Ascending aorta (tissue), 2 donors: Measurements from ENCODE around the gene TUFT1. TPM values are rescaled to one million over a fixed set of nuclear protein-coding genes. Genes with fewer than 3 reads are reported as not detected.
A peak's percentile ranks its signal among the peaks of the same experiment; 100 is the strongest.

Experiments used
- DNase-seq, 2 donors: peaks; one replicate each; pipeline ENCODE4 v3.0.0-alpha.2; 2019; ENCODE audit warnings: low spot score in 2 of 2
- H3K27ac ChIP-seq, 2 donors: fragments of 200-600 bp; sonication (generic); one replicate each; pipeline ENCODE4 v1.5.1; 2016 to 2017; ENCODE audit warnings: mild to moderate bottlenecking in 1 of 2
- H3K27me3 ChIP-seq: fragments of 200-600 bp; sonication (generic); one replicate; pipeline ENCODE4 v1.5.1; 2017
- H3K36me3 ChIP-seq, 2 donors: fragments of 200-600 bp; sonication (generic); one replicate each; pipeline ENCODE4 v1.5.1; 2016
- H3K4me1 ChIP-seq, 2 donors: fragments of 200-600 bp; sonication (generic); one replicate each; pipeline ENCODE4 v1.5.1; 2016 to 2017; ENCODE audit warnings: mild to moderate bottlenecking in 1 of 2
- H3K4me3 ChIP-seq, 2 donors: fragments of 200-600 bp; sonication (generic); one replicate each; pipeline ENCODE4 v1.5.1; 2016 to 2017; ENCODE audit warnings: mild to moderate bottlenecking in 1 of 2
- H3K9me3 ChIP-seq, 2 donors: fragments of 200-600 bp; sonication (generic); one replicate each; pipeline ENCODE4 v1.5.1; 2016
- CTCF ChIP-seq, 3 experiments: fragments of 200-600 bp in 2 of 3; fragments of 450-650 bp in 1 of 3; sonication (generic) in 2 of 3; IDR thresholded peaks; one replicate each; pipeline ENCODE4 v1.5.1; 2016 to 2019; ENCODE audit warnings: antibody characterized with exemption in 3 of 3, mild to moderate bottlenecking in 1 of 3, moderate library complexity in 1 of 3
- intact Hi-C: fragments of 100-400 bp; cut with DNase I; formaldehyde crosslinking; loops from one replicate; pipeline ENCODE4 v1.15.1; 2023
- total RNA-seq: library from RNA; depleted of rRNA; stranded (reverse); fragments of >200 nt; gene quantifications from one replicate; pipeline ENCODE4 v1.1.0, GENCODE V29; 2016

TUFT1 gene
- total RNA-seq, 1 donor from 2014 or later: 2.3 TPM

GRCh38 chr1:151533870-151534269 is 6.2 kb upstream of the TUFT1 start:
- intact Hi-C loops: loop anchor here (2.0 to 5.0 kb wide), 2 partner anchors 92 to 201 kb away; no protein-coding TSS in a partner anchor
- TF ChIP-seq CTCF (IDR thresholded peaks at IDR 0.05): no peak

GRCh38 chr1:151534662-151535278 is 5.3 kb upstream of the TUFT1 start:
- peak; percentile 70 to 90 (median 88) for TF ChIP-seq CTCF (IDR thresholded peaks at IDR 0.05)
- peak in 1 of 2 donors; percentile 85 for DNase-seq
- H3K27ac ChIP-seq: no peak overlapping the region
- H3K4me1 ChIP-seq: peaks cover 3 to 4% of the 10 kb centered on the region in 2 donors
- intact Hi-C loops: loop anchor here (2.0 to 5.0 kb wide), 2 partner anchors 92 to 200 kb away; no protein-coding TSS in a partner anchor
- H3K4me3 ChIP-seq: no peak overlapping the region
- H3K27me3 ChIP-seq: no peaks in the 10 kb centered on the region
- no peaks in the 10 kb centered on the region for H3K9me3 ChIP-seq
- no peaks in the 10 kb centered on the region for H3K36me3 ChIP-seq

More at GRCh38 chr1:151533870-151534269, 6.2 kb upstream of the TUFT1 start:
- Histone ChIP-seq H3K4me1 (no peaks in the 10 kb centered on the region), H3K27me3 (no peaks in the 10 kb centered on the region), H3K9me3 (no peaks in the 10 kb centered on the region), H3K4me3 (no peak overlapping the region), H3K36me3 (no peaks in the 10 kb centered on the region), H3K27ac (no peak overlapping the region)
- DNase-seq: no peak

DNA sequence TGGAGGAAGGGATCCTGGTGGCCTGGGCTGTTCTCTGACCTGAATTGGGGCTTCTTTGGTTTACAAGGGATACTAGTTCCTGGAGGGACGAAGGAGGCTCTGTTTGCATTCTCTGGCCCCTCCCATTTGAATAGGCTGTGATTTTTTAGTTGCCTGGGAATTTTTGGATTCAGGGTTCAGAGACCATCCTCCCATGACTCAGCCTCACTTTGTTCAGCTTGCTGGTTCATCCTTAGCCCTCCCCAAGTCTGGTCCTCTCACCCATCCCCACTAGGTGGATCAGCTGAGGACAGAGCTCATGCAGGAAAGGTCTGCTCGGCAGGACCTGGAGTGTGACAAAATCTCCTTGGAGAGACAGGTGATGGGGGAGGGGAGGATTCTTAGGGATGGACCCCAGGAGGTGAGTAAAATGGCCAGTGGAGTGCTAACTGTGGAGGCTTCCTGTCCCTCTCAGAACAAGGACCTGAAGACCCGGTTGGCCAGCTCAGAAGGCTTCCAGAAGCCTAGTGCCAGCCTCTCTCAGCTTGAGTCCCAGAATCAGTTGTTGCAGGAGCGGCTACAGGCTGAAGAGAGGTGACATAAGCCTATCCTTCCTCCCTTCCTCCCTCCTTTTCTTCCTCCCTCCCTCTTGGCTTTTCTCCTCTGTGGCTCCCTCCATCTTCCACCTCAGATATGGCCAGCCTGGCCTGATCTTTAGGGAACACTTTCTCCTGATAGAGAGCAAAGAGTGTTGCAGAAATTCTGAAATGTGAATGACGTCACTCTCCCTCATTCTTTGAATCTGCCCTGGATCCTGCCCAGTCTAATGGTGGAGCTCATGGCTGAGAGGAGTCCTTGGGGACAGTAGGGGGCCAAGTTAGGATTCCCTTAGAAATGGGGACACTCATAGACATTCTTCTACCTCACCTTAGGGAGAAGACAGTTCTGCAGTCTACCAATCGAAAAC is 4.5 kb upstream of the TUFT1 start:
- Histone ChIP-seq H3K9me3 (no peaks in the 10 kb centered on the region), H3K4me3 (no peak overlapping the region), H3K27me3 (no peaks in the 10 kb centered on the region), H3K4me1 (peaks cover 4 to 7% of the 10 kb centered on the region in 2 donors), H3K36me3 (no peaks in the 10 kb centered on the region), H3K27ac (no peak overlapping the region)
- no peak for DNase-seq
- intact Hi-C loops: loop anchor here (2.0 kb wide), 1 partner anchor 199 kb away; no protein-coding TSS in a partner anchor
- no peak for TF ChIP-seq CTCF (IDR thresholded peaks at IDR 0.05)

DNA sequence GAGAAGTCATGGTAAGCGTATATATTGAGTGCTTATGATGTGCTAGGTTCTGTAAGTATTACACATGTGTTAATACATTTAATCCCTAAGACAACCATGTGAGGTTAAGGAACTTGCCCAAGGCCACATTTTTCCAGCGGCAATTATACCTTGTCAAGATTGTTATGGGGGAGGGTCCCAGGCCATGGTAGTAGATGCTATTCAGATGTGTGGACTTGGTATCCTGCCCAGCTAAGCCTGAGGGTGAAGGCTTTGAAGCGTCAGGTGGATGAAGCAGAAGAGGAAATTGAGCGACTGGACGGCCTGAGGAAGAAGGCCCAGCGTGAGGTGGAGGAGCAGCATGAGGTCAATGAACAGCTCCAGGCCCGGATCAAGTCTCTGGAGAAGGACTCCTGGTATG is 3.6 kb upstream of the TUFT1 start:
- Histone ChIP-seq H3K4me1 (peaks cover 4 to 10% of the 10 kb centered on the region in 2 donors), H3K27ac (no peak overlapping the region), H3K9me3 (no peaks in the 10 kb centered on the region), H3K4me3 (no peak overlapping the region), H3K36me3 (no peaks in the 10 kb centered on the region), H3K27me3 (no peaks in the 10 kb centered on the region)
- DNase-seq: no peak
- intact Hi-C loops: no loop called here
- TF ChIP-seq CTCF (IDR thresholded peaks at IDR 0.05): no peak

GRCh38 chr1:151537112-151537511 is 3.0 kb upstream of the TUFT1 start:
- Histone ChIP-seq H3K9me3 (no peaks in the 10 kb centered on the region), H3K36me3 (no peaks in the 10 kb centered on the region), H3K4me1 (peaks cover 4 to 16% of the 10 kb centered on the region in 2 donors), H3K4me3 (no peak overlapping the region), H3K27me3 (no peaks in the 10 kb centered on the region), H3K27ac (no peak overlapping the region)
- intact Hi-C loops: no loop called here
- no peak for TF ChIP-seq CTCF (IDR thresholded peaks at IDR 0.05)
- DNase-seq: no peak
